Measurements from ENCODE around the gene TMED1.

DNA sequence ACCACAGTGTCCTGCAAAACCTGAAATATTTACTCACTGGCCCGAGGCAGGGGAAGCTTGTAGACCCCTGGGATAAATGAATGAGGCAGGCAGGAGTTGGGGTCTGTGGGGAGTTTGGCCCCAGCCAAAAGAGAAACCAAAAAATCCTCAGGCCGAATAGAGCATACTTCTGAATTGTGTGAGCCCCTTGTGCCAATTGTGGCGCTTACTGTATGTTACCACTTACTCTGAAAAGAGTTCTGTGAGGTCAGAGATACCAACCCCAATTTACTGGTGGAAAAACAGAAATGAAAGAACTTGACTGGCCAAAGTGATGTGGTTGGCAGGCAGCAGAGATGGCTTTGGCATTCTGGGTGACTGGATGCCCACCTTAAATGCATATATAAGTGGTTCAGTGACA lies 42.2 kb upstream of the TMED1 start:
- TF ChIP-seq, protein P1, sequence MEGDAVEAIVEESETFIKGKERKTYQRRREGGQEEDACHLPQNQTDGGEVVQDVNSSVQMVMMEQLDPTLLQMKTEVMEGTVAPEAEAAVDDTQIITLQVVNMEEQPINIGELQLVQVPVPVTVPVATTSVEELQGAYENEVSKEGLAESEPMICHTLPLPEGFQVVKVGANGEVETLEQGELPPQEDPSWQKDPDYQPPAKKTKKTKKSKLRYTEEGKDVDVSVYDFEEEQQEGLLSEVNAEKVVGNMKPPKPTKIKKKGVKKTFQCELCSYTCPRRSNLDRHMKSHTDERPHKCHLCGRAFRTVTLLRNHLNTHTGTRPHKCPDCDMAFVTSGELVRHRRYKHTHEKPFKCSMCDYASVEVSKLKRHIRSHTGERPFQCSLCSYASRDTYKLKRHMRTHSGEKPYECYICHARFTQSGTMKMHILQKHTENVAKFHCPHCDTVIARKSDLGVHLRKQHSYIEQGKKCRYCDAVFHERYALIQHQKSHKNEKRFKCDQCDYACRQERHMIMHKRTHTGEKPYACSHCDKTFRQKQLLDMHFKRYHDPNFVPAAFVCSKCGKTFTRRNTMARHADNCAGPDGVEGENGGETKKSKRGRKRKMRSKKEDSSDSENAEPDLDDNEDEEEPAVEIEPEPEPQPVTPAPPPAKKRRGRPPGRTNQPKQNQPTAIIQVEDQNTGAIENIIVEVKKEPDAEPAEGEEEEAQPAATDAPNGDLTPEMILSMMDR (IDR thresholded peaks at IDR 0.05), result no peak
- no peak for TF ChIP-seq POLR2AphosphoS5 (IDR thresholded peaks at IDR 0.05)

Measured in stomach (tissue), 4 donors.